Gastrocnemius medialis (tissue), 4 donors: ENCODE data around the gene OR1L6.

Experiments
- POLR2A ChIP-seq, 2 donors: fragments of 450-650 bp; IDR thresholded peaks; one replicate each; pipeline ENCODE4 v1.6.1; 2017; ENCODE audit warnings: antibody characterized with exemption in 2 of 2, mild to moderate bottlenecking in 2 of 2, moderate library complexity in 2 of 2
- TF ChIP-seq, protein P1 (sequence below), 5 experiments: fragments of 450-650 bp in 3 of 5; fragments of 200-600 bp in 2 of 5; sonication (generic) in 2 of 5; IDR thresholded peaks in 4 of 5; conservative IDR thresholded peaks in 1 of 5; 1 replicate in 4 of 5; 2 replicates in 1 of 5; pipeline ENCODE4 v1.5.1; 2016 to 2019; ENCODE audit warnings: antibody characterized with exemption in 5 of 5, mild to moderate bottlenecking in 3 of 5, moderate library complexity in 3 of 5

- TF ChIP-seq, protein P1, sequence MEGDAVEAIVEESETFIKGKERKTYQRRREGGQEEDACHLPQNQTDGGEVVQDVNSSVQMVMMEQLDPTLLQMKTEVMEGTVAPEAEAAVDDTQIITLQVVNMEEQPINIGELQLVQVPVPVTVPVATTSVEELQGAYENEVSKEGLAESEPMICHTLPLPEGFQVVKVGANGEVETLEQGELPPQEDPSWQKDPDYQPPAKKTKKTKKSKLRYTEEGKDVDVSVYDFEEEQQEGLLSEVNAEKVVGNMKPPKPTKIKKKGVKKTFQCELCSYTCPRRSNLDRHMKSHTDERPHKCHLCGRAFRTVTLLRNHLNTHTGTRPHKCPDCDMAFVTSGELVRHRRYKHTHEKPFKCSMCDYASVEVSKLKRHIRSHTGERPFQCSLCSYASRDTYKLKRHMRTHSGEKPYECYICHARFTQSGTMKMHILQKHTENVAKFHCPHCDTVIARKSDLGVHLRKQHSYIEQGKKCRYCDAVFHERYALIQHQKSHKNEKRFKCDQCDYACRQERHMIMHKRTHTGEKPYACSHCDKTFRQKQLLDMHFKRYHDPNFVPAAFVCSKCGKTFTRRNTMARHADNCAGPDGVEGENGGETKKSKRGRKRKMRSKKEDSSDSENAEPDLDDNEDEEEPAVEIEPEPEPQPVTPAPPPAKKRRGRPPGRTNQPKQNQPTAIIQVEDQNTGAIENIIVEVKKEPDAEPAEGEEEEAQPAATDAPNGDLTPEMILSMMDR (IDR thresholded peaks at IDR 0.05 in 4 of 5, conservative IDR thresholded peaks at IDR 0.05 in 1 of 5), result no peak
- TF ChIP-seq POLR2A (IDR thresholded peaks at IDR 0.05), result no peak
These were observed 46.4 kb upstream of the OR1L6 start for GRCh38 chr9:122695696-122696095.
